Kidney capillary endothelial cell (primary cell): ENCODE results near the gene EEF1AKMT3.
"Not testable (repeated sequence)": the region's sequence is repeated elsewhere in the genome, so short reads cannot be mapped to it uniquely, and the experiment has no call there.

ENCODE experiments used
- DNase-seq: peaks from one replicate; pipeline ENCODE4 v3.0.0-alpha.2; 2018; ENCODE audit warnings: low spot score

The EEF1AKMT3 gene

GRCh38 chr12:57817261-57817989 lies 45.0 kb downstream of the EEF1AKMT3 start:
- no peak for DNase-seq

DNA sequence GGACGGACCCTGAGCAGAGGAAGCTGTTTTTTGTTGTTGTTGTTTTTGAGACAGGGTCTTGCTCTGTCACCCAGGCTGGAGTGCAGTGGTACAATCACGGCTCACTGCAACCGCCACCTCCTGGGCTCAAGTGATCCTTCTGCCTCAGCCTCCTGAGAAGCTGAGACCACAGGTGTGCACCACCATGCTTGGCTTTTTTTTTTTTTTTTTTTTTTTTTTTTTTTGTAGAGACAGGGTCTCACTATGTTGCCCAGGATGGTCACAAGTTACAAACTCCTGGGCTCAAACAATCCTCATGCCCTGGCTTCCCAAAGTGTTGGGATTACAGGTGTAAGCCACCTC lies 45.5 kb downstream of the EEF1AKMT3 start:
- DNase-seq, result not testable (repeated sequence)

DNA sequence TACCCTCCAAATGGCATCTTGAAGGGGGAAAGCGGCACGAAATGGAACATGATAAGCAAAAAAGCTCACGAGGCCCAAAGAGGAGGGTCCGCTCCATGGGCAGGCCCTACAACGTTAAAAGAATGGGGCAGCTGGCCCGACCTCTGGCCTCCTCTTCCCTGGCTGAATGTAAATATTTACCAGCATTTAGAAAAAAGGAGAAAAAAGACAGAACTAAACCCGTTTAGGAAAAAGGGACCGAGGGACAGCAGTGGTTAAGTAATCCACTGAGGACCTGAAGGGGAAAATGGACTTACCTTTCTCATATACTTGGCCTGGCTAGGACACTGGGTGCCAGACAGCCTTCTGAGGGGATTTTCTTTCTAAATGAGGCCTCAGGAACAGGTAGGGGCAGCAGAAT lies 47.7 kb downstream of the EEF1AKMT3 start:
- DNase-seq, result not testable (repeated sequence)

- not testable (repeated sequence) for DNase-seq
These were observed 48.6 kb downstream of the EEF1AKMT3 start for GRCh38 chr12:57821015-57821414.

DNA sequence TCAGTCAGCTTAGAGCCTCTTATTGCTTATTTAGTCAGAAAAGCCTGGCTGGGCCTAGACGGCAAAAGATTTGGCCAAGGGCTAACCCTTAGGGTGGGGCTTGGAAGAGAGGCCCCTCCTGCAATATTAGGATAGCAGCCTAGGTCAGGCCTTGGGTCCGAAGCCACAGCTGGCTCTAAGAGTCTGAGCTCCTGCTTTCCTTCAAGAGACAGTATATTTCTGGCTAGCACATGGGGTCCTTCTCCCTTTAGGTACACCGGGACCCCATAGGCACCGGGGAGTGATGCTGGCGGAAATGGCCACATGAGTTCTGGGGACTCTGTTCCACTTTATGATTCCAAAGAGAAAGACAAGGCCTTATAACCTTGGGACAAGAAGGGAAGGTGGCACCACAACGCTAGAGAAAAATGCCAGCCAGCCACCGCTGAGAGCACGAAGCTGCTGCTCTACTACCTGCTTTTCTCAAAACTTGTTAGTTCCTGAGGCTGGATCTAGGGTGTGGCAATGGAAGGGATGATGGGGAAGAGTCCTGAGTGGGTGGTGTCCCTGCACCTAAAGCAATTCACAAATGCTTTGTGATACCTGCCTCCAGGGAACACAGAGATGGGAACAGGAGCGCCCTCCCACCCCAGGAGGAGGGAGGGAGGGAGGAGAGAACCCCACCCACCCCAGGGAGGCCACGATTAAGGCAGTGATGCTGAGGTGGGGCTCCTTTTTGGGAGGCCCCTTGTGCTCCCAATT lies 49.2 kb downstream of the EEF1AKMT3 start:
- DNase-seq, result no peak

DNA sequence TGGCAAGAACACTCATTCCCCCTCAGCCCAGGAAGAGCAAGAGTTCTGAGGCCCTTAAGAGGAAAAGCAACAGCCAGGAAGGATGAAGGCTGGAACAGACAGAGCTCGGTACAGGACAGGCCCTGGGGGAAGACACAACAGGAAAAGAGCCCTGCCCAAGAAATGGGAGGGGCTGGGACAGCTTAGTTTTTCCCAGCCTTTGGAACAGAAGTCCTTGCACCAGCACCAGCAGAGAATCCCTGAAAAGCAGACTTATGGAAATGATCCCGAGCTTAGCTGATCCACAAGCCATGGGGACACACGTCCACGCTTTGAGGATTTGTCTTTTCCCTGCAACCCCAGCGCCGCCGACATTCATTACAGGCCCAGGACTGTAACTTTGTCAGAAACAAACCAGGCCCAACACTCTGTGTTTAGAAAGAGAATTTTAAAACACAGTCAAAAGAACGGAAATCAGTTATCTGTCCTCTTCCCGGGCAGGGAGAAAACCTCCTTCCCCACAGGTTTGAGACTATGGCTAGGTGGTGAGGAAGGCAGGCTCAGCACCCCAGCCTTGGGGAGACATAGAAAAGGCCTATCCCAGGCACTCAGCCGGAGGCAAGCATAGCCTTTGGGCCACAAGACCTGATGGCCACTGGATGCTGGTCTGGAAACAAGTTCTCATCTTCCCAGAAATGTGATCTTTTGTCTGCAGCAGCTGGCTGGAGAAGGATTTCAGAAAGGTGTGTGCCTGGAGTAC lies 50.1 kb downstream of the EEF1AKMT3 start:
- no peak for DNase-seq

DNA sequence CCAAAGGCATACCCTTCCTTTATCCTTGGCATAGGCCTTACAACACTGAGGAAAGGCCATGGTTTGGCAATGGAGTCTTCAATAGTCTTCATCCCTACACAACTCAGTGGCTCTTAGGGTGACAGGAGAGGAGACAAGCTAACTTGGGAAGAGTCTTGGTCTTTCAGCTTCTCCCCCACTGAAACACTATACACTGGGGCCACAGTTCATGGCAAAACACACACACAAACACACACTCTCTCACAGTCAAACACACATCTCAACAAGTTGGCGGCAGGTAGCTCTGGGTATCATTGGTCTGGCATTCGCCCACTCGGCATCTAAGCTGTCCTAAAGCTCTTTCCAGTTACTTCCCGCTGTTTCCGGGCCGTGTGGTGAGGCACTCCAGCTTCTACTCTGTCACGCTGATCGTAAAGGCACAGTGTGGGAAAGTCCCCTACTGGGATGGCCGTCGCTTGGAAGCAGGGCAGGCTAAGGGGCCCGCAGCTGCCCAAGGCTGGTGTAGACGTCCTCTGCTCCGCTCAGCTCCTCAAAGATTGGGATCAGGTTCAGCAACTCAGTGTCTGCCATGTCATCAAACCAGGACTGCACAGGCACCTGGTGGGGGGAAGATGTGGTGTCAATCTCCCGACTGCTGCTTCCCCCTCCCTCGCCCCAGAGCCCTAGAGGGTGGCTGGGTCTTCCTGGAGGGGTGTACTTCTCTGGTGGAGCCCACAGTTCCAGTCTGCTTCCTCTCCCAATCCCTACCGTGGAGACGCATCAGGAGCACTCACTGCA lies 50.9 kb downstream of the EEF1AKMT3 start:
- DNase-seq, result no peak

DNA sequence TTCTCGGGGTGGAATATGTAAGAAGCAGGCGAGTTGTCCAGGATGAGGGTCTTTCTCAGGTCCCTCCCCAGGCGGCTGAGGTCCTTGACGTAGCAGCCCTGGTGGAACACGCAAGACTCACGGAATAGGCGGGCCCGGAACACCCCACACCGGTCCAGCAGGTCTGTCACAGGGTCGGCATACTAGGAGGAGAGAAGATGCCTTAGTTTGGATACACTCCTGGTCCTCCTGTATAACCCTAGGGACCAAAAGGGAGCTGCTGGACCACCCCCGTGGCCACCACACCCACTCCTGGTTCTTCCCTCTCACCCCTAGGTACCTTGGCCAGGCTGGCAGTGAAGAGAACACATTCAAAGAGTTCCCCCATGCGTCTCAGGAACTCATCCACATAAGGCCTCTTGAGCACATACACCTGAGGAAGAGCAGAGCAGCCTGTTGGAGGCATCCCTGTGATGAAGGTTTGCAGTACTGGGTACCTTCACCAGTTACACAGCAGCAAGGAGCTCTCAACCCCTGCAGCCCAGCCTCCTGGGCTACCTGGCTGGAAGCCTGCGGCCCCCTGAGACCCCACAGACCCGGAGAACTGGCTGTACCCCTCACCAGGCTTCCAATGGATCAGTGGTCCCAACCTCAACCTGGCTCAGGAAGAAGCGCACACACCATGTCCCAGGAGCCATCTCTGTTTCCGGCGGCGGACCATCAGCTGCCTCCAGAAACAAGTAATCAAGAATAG lies 51.7 kb downstream of the EEF1AKMT3 start:
- DNase-seq, result no peak

- no peak for DNase-seq
These were observed 53.0 kb downstream of the EEF1AKMT3 start for GRCh38 chr12:57825451-57825850.

DNA sequence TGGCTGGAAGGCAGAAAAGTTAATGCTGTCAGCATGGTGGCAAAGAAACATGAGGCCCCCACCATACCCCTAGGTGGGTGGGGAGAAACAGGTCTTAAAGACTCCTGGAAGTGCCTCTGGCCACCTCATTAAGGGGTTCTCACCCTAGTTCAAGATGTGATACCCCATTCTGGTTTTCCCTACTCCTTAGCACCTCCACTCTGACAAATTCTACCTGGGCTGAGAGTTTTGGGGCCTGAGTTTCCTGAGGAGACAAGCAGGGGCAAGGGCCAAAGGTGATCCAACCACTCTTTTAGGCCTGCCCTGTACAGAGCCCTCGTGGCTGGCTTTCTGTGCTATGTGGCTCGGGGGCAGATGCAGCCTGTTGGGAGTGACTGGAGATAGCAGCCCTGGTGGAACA lies 54.0 kb downstream of the EEF1AKMT3 start:
- DNase-seq, result no peak

GRCh38 chr12:57826966-57827365 lies 54.6 kb downstream of the EEF1AKMT3 start:
- DNase-seq, result no peak

DNA sequence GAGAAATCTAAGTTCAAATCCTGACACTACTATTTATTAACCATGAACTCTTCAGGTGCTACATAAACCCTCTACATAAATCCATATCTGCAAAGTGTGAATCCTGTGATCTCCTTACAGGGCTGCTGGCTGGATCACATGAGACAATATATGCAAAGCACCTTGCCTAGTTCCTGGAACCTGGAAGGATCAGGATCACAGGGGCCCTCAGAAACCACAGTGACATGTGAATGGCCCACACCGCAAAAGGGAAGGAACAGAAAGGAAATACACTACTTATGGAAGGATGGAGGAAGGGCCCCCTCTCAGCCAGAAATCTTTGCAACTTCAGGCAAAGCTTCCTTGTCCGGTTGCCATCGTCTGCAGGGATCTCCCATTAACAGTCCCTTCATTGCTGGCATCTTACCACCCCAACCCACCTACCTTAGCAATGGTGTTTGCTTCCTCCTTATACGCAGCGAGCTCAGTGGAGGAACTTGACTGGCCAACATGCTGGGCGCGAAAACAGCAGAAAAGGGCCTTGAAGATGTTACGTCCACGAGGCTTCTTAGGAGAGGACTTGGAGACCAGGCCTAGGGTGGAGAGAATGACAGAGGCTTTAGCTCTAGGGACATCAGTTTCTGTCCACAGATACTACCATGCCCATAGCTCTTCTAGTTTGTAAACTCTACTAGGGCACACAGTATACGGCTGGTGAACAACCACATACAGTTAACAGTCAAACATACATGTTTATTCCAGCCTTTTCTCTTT lies 56.8 kb downstream of the EEF1AKMT3 start:
- DNase-seq, result no peak

DNA sequence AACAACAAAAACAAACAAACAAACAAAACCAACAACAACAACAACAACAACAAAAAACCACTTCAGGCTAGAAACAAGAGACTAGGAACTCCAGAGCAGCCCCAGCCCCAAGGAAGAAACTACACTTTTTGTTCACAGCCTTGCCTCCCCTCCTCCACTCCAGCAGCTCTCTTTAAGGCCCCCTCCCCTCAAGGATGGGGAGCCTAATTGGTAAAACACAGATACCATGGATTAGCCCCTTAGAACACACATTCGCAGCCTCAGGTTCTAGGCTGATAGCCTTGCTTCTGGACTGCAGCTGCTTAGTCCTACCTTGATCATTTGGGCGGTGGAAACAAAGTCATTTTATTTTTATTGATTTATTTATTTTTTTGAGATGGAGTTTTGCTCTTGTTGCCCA lies 58.0 kb downstream of the EEF1AKMT3 start:
- DNase-seq, result no peak
